Hematopoietic multipotent progenitor cell treated with erythropoietin and hydrocortisone succinate and interleukin-3 and kit ligand, for 4 days (in vitro differentiated cells): ENCODE data around the gene GALNTL6.
A peak's percentile ranks its signal among the peaks of the same experiment; 100 is the strongest.

Experiments used
- DNase-seq: peaks from one replicate; pipeline ENCODE4 v3.0.0-alpha.2; 2015

GALNTL6 gene

DNA sequence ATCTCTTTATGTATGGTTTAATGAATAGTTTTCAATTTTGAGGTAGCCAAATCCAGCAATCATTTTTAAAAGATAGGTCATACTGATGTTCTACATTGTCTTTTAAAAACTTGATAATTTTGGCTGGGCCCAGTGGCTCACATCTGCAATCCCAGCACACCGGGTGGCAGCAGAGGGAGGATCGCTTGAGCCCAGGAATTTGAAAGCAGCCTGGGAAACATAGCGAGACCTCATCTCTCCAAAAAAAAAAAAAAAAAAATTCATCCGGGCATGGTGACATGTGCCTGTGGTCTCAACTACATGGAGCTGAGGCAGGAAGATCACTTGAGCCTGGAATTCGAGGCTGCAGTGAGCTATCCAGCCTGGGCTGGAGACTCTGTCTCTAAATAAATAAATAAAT, 419.8 kb downstream of the GALNTL6 start:
- DNase-seq, result peak; percentile 4

DNA sequence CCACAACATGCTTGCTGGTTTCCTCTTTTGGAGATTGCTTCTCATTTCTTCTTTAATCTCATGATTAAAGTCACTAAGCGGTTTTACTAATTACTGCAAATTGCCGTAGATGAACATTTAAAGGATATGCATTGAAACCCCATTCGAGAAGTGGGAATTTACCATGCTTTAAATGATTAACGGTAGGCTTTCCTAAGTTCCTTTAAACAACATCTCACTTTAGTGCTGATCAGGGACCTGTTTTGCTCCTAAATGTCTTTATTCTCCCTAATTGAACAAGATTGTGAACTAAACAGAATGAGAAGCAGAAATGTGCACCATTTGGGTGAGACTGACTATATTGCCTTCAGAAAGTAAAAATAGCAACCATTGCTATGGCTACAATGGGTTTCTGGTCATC, 430.3 kb downstream of the GALNTL6 start:
- no peak for DNase-seq

DNA sequence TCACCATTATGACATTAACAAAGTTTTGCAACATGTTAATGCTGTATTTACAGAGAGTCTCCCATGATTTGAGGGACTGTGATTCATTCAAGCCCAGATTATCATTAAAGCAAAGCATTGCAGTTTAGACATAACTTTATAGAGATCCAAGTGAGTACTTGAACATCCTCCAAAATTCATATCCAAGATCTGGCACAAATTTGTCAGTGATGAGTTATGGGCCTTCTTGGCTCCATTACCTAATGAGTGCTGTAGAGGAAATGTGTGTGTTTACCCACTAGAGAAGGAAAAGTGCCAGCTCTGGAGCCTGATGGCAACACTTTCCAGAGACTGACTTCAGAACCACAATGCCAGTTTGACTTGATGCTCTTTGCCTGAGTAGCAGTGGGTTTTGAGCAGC, 432.3 kb downstream of the GALNTL6 start:
- no peak for DNase-seq

DNA sequence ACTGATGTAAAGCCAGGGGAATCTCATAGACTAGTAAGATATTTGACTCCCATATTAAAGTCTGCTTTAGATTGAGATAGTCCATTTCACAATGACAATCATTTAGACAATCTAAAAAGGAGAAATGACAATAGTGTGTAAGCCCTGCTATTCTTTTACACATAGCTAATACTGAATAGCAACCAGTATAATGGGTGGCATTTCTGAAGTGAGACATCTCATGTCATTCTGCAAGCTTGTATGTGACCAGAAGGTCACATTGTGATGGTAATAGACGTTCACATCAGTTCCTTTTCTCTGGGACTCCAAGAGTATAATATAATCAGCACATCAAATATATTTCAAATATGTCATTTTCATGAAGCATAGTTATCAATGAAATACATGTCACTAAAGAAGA, 440.2 kb downstream of the GALNTL6 start:
- no peak for DNase-seq

DNA sequence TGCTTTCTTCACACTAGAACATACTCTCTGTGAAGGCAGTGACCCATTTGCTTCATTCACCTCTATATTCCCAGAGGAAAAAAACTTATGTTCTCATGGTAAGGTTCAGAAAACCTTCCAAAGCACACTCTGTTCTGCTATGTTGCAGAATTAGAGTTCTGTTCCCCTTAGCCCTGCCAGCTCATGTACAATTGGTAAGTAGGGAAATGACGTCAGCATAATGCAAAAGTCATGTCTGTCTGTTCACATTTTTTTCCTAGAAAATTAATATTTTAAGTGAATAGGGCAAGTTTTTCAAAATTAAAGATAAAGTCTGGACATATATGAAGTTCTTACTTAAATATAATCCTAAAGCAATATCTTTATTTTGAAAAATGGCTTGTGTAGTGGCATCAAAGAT, 443.6 kb downstream of the GALNTL6 start:
- no peak for DNase-seq

DNA sequence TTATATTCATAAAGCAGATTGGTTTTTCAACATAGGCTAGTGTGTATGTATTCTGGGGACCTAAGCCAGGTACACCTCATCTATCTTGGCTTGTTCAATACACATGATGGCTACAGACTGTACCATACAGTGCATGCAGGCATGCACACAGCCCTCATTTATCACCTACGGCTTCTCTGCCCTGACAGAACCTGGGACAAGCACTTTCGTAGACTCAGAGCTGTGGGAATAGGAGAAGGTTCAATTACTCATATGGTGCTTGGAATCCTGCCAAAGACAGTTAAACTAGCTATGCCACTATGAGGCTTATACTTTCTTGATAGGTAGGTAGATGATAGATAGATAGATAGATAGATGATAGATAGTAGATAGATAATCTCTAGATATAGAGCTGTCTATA, 457.2 kb downstream of the GALNTL6 start:
- DNase-seq, result peak; percentile 1

DNA sequence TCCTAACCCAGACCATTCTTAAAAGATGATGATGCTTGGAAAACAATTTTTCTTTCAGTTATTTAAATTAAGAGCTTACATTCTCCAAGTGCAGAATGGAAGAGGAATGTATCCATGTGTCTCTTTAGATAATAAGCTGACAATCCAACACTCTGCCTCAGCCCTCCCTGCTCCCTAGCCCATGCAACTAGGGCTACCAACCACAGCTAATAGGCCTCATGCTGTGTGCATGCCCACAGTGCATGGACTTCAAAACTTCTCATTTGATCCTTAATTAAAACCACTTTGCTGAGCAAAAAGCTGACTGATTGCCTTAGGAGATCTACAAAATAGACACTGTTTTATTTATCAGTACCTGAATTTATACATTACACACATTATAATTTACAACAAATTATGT, 473.9 kb downstream of the GALNTL6 start:
- DNase-seq, result no peak

DNA sequence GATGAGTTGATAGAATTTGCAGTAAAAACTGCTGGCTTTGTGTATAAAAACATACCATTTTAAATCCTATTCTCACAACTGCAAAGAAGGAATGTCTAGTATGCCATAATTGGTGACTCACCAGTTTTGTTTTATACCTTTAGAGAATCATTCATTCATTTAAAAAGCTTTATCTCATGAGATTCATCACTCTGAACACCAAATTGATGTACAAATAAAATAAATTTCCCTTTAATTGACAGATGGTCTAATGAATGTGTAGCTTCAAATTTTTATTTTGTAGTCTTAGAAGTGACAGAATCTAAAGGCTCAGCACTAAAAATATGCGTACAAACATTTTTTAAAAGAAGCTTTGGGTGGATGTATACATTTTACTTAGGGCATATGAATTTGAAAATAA, 492.5 kb downstream of the GALNTL6 start:
- no peak for DNase-seq

DNA sequence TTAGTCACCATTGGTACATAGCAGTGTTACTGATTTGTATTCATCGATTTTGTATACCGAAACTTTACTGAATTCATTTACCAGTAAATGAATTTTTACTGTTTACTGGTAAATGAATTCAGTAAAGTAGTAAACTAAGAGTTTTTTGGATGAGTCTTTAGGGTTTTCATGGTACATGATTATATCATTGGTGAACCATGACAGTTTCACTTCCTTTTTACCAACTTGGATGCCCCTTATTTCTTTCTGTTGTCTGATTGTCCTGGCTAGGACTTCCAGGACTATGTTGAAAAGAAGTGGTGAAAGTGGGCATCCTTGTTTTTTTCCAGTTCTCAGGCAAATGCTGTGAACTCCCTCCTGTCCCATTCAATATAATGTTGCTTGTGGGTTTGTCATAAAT, 494.9 kb downstream of the GALNTL6 start:
- DNase-seq, result no peak

DNA sequence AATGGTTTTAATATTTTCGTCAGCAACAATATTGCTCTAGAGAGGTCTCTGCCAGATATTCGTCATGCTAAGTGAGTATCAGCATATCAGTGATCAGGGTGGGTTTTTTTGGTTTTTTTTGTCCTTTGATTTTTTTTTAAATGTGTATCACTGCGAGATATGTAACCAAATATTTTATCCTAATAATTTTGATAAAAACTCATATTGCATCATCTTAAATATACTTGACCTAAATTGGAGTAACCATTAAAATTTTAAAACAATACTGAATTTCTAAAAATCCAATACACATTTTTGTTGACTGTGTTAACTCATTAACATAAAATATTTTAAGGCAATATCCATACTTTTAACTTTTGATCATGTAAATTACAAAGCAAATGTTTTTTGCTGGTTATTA, 498.5 kb downstream of the GALNTL6 start:
- DNase-seq, result no peak

DNA sequence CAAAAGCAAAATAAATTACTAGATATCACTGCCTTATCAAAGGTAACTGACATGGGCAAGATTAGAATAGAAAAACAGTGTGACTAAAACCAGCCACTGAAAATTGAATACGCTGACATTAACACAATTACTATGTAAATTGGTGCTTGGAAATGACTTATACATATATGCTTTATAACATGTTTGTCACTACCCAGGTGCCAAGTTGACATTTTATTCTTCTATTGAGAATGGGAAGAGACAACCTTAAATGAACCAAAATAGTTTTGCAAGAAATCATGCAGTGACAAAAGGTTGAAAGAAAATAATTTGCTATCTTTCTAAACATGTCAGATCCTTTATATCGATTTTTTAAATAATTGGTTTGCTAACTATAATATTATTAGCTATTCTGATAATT, 510.1 kb downstream of the GALNTL6 start:
- DNase-seq, result no peak

DNA sequence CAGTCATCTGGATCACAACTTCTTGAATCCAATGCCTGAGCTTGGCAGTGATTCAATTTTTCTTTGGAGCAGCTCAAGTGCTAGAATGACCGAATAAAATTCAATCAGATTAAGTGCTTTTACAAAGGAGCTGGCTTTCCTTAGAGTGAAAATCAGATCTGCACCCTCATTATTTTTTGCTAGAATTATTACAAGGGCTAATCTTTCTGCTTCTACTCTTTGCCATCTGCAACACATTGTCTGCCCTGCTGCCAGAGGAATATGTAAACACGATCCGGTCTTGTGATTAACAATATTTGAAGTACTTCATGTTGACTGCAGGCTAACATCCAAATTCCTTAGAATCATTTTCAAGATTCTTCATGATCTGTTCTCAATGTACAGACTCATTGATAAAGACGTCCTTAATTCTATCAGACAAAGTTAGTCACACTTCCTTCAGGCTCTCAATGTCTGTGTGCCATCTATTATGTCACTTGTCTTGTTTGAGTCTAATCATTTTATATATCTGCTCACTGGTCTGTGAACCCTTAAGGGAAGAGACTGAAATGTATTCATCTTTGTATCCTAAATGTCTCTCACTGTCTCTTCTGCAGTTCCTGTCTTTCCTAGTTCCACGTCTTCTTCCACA, 531.2 kb downstream of the GALNTL6 start:
- no peak for DNase-seq

DNA sequence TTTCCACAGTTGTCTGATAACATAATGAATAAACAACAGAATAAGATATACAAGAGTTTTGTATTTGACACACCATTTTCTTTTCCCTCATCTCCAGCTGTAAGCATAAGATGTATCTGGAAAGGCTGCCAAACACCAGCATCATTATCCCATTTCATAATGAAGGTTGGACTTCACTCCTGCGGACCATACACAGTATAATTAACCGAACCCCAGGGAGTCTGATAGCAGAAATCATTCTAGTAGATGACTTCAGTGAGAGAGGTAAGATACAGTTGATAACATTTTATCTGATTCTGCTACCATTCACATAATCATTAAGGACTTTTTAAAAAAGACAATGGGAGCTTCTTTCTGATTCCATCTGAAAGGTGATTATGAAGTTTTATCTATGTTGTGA, 535.2 kb downstream of the GALNTL6 start:
- DNase-seq, result no peak

DNA sequence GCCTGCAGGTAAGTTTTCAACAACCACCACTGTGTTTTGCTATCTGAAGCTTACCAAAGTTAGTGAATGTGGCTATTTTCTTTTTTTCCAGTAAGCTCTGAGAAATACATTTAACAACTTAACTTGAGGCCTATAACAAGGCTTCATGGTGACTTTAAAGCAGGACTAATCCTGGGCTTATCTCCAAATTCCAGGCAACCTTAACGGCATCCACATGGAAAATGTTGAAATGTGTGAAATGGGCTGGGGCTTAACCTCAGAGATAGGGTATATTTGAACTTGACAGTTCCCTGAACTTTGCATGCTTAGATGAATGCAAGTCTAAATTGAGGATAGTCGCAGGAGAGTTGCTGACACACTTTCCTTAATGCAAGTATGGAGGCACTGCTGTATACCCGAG, 539.2 kb downstream of the GALNTL6 start:
- no peak for DNase-seq

DNA sequence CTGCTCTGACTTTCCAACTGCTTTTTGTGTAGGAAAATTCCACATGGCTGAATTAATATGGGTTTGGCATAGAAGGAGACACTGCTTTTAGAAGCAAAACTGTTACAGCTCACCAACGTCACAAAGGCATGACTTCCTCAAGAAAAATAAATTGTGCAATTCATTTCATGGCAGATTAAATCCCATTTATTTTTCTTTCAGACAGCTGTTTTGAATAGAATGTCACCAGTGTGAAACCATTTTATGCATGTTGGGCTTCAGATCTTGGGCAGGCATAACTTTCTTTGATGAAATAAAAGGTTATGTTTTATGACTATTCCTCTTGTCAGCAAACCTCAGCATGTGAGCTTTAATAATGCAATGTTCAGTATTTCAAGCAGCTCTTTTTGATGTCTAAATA, 542.8 kb downstream of the GALNTL6 start:
- DNase-seq, result no peak

DNA sequence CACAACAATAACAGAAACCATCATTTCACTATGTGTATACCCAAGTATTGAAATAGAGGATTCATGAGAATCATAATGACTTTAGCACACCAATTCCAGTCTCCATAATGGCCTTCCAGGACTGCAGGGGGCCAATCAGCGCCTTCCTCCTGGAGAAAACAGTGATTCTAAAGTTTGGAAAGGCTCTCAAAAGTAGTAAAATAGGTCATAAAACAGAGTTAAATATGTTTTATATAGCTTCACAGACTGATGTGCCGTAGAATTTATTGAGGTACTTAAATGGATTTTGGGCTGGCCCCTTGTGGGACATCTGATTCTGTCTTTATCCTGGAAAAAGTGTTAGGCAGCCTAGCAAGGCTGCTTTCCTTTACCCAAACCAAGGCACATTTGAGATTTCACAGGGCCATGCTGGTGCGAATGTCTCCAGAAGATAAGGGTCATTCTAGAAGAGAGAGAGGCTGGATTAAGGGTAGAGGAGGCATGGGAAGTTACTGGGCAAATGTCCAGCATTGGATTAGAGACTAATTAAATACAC, 543.9 kb downstream of the GALNTL6 start:
- DNase-seq, result no peak

DNA sequence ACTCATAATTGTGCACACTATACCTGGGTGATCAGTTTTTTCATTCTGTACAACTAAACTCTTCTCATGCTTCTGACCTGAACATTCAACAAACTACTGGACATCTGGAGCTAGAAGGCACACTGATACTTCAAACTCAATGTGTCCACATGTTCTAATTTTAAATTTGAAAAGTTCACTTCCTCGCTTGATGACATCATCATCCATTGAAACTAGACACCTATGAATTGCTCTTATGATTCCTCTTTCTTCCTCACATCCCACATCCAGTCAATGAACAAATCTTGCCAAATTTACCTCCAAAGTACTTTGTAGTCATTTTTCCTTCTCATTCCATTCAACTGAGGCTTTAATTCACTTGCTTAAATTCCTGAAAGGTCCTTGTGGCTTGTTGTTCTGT, 549.4 kb downstream of the GALNTL6 start:
- no peak for DNase-seq

DNA sequence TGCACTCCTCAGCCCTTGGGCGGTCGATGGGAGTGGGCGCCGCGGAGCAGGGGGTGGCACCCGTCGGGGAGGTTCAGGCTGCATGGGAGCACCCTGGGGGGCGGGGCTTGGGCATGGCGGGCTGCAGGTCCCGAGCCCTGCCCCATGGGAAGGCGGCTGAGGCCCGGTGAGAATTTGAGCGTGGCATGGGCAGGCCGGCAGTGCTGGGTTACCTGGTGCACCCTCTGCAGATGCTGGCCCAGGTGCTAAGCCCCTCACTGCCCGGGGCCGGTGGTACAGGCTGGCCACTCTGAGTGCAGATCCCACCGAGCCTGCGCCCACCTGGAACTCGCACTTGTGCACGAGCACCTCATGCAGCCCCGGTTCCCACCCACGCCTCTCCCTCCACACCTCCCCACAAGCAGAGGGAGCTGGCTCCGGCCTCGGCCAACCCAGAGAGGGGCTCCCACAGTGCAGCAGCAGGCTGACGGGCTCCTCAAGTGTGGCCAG, 556.3 kb downstream of the GALNTL6 start:
- no peak for DNase-seq

DNA sequence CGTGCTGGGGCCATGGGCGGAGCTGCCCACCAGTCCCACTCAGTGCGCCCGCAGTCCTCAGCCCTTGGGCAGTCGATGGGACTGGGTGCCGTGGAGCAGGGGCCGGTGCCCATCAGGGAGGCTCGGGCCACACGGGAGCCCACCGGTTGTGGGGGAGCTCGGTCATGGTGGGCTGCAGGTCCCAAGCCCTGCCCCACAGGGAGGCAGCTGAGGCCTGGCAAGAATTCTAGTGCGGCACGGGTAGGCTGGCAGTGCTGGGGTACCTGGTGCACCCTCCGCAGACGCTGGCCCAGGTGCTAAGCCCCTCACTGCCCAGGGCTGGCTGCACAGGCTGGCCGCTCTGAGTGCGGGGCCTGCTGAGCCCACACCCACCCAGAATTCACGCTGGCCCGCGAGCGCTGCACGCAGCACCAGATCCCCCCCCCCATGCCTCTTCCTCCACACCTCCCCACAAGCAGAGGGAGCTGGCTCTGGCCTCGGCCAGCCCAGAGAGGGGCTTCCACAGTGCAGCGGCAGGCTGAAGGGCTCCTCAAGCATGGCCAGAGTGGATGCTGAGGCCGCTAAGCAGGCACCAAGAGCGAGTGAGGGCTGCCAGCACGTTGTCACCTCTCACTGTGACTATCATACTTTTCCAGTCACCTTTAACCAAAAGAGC, 564.4 kb downstream of the GALNTL6 start:
- DNase-seq, result no peak

DNA sequence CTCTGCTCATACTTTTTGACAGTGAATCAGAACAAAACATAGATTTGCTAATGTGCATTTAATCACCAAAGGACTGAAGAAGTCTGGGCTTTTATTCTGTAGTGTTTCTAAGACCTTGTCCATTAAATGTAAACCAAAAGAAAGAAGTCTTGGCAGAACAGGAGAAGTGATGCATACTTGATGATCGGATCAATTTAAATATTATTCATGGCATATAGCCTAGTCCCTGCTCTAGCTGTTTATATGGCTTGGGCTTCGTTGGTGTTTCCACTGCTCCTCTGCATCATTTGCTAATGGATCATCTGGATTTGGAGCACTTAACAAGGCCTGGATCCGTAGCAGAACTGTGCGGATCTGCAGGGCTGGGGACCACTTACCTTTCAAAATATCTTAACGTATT, 566.6 kb downstream of the GALNTL6 start:
- no peak for DNase-seq

DNA sequence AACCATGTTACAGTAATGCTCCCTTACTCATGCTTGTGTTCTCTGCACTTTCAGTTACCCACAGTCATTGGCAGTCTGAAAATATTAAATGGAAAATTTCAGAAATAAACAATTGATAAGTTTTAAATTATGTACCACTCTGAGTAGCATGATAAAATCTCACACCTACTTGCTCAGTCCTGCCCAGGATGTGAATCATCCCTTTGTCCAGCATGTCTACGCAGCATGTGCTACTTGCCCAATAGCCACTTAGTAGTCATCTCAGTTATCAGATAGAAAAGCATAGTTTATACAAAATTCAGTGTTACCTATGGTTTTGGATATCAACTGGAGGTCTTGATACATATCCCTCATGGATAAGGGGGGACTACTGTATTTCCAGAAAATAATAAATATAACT, 577.1 kb downstream of the GALNTL6 start:
- DNase-seq, result no peak

DNA sequence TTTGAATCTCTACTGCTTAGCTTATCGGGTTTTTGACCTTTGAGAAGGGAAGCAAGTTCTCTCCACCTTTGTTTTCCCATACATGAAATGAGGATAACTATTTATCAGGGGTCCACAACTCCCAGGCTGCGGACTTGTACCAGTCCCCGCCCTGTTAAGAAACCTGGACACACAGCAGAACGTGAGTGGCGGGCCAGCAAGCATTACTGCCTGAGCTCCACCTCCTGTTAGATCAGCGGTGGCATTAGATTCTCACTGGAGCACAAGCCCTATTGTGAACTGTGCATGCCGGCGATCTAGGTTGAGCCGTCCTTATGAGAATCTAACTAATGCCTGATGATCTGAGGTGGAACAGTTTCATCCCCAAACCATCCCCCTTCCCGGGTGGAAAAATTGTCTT, 579.5 kb downstream of the GALNTL6 start:
- no peak for DNase-seq

DNA sequence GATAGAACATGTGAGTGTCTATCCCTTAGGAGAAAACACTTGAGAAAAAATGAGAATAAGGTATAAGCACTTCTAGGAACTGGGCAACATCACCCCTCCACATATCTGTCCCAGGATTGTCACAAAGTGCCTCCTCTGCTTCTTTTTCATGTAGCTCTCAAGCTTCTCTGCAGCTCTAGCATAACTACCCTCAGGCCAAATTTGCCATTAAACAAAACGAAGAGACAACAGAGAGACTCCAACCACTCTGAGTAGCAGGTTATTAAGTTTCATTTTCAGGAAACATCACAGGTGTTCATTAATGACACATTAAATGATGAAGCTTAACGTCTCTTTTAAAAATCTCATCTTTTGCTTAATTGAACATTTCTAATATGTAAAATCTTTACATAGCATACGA, 580.0 kb downstream of the GALNTL6 start:
- no peak for DNase-seq

DNA sequence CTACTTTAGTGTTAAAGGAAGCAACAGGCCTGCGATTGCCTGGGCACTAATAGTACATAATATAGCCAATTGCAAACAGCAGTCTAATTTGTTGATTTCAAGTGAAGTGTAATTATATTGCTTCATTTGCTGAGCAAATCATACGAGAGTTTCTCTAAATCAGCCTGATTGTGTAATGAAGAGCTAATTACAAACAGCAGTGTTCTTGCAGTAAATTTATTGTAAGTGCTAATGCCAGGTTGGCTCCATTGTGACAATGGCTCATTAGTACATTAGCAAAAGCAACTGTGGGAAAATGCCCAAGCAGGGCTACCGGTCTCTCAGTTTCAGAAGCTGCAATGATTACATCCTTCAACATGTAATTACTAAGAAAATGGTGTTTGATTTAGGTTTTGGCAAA, 591.5 kb downstream of the GALNTL6 start:
- no peak for DNase-seq

DNA sequence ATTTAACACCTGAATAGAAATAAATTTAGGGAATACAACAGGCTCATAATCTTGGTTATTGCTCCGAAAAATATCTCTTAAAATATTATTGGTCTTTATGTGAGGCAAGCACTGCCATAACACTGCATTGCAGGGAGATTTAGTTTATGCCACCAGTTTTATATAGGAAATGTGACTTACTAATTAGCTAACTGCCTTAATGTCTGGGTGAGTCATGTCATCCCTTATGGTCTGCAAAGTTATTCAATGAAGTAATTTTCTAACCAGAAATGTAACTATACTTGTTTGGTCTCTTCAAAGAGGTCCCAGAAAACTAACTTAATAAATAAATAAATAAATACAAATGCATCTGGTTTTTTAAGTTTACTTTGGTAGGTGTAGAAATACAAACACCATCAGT, 597.2 kb downstream of the GALNTL6 start:
- DNase-seq, result no peak
